Upper lobe of right lung (tissue), 1 donor: ENCODE measurements around the gene RIPPLY3. TPM values are rescaled to one million over a fixed set of nuclear protein-coding genes. Genes with fewer than 3 reads are reported as not detected.
"Not testable (repeated sequence)": the region's sequence is repeated elsewhere in the genome, so short reads cannot be mapped to it uniquely, and the experiment has no call there.

Source experiments
- ATAC-seq: fragments of 200-7000 bp; cut with Tn5 transposase; one replicate; pipeline ENCODE4 v1.9.1; 2020; ENCODE audit warnings: mild to moderate bottlenecking, moderate library complexity
- DNase-seq: peaks from one replicate; pipeline ENCODE4 v3.0.0-alpha.2; 2020
- H3K27ac ChIP-seq: fragments of 200-600 bp; one replicate; pipeline ENCODE4 v1.8.0; 2022
- H3K27me3 ChIP-seq: fragments of 200-600 bp; one replicate; pipeline ENCODE4 v1.8.0; 2022; ENCODE audit warnings: mild to moderate bottlenecking
- H3K36me3 ChIP-seq: fragments of 200-600 bp; one replicate; pipeline ENCODE4 v1.8.0; 2022
- H3K4me1 ChIP-seq: fragments of 200-600 bp; one replicate; pipeline ENCODE4 v1.8.0; 2022
- H3K4me3 ChIP-seq: fragments of 200-600 bp; one replicate; pipeline ENCODE4 v1.8.0; 2022; ENCODE audit warnings: mild to moderate bottlenecking
- H3K9me3 ChIP-seq: fragments of 200-600 bp; one replicate; pipeline ENCODE4 v1.8.0; 2022
- CTCF ChIP-seq: fragments of 200-600 bp; IDR thresholded peaks from one replicate; pipeline ENCODE4 v1.8.0; 2022; ENCODE audit warnings: antibody characterized with exemption
- intact Hi-C: fragments of 100-400 bp; cut with DNase I; formaldehyde crosslinking; loops from one replicate; pipeline ENCODE4 v1.11.0; 2022
- total RNA-seq: library from RNA; stranded (reverse); fragmentation: NEBNext Ultra II Directional; extraction: Animal tissue kit (Norgen Biotek cat#: 25700); gene quantifications from one replicate; pipeline ENCODE4 v1.2.1, GENCODE V29; 2021
- donor health status: DM: no; HTN: yes; CAD: no; lungs with severe emphysema.

RIPPLY3 gene
- total RNA-seq, 1 donor from 2014 or later, result not detected

- ATAC-seq, result no peak
Measured at GRCh38 chr21:37028570-37028969, 22.1 kb downstream of the RIPPLY3 start.

GRCh38 chr21:37030864-37031263 is 24.4 kb downstream of the RIPPLY3 start:
- Histone ChIP-seq H3K27me3 (no peaks in the 10 kb centered on the region), H3K36me3 (no peaks in the 10 kb centered on the region), H3K4me3 (no peak overlapping the region), H3K27ac (no peak overlapping the region), H3K9me3 (no peaks in the 10 kb centered on the region), H3K4me1 (no peaks in the 10 kb centered on the region)
- intact Hi-C loops, result no loop called here
- ATAC-seq, result no peak
- DNase-seq, result no peak
- TF ChIP-seq CTCF, result no peak

More at GRCh38 chr21:37028570-37028969, 22.1 kb downstream of the RIPPLY3 start:
- Histone ChIP-seq H3K36me3 (no peaks in the 10 kb centered on the region), H3K9me3 (no peaks in the 10 kb centered on the region), H3K27me3 (no peaks in the 10 kb centered on the region), H3K27ac (no peak overlapping the region), H3K4me1 (no peaks in the 10 kb centered on the region), H3K4me3 (no peak overlapping the region)
- no peak for DNase-seq
- no peak for TF ChIP-seq CTCF
- intact Hi-C loops, result no loop called here

- intact Hi-C loops, result no loop called here
- TF ChIP-seq CTCF, result no peak
- H3K4me3 ChIP-seq, result no peak overlapping the region
- H3K27me3 ChIP-seq, result no peaks in the 10 kb centered on the region
- H3K9me3 ChIP-seq, result no peaks in the 10 kb centered on the region
- H3K4me1 ChIP-seq, result no peaks in the 10 kb centered on the region
- no peak for DNase-seq
- ATAC-seq, result no peak
- H3K27ac ChIP-seq, result no peak overlapping the region
- no peaks in the 10 kb centered on the region for H3K36me3 ChIP-seq
Measured at GRCh38 chr21:37032293-37032692, 25.8 kb downstream of the RIPPLY3 start.

GRCh38 chr21:37032877-37033471 is 26.5 kb downstream of the RIPPLY3 start:
- no peak overlapping the region for H3K27ac ChIP-seq
- H3K36me3 ChIP-seq, result no peaks in the 10 kb centered on the region
- no peaks in the 10 kb centered on the region for H3K9me3 ChIP-seq
- DNase-seq, result no peak
- no peak for ATAC-seq
- H3K27me3 ChIP-seq, result no peaks in the 10 kb centered on the region
- H3K4me3 ChIP-seq, result no peak overlapping the region
- no peak for TF ChIP-seq CTCF
- intact Hi-C loops, result no loop called here
- H3K4me1 ChIP-seq, result no peaks in the 10 kb centered on the region

- H3K36me3 ChIP-seq, ATAC-seq, intact Hi-C loops, H3K27me3 ChIP-seq, H3K4me1 ChIP-seq, H3K4me3 ChIP-seq, H3K27ac ChIP-seq, DNase-seq, H3K9me3 ChIP-seq: not testable (repeated sequence)
Measured at GRCh38 chr21:37034394-37034793, 27.9 kb downstream of the RIPPLY3 start.

GRCh38 chr21:37036177-37036576 is 29.7 kb downstream of the RIPPLY3 start:
- H3K9me3 ChIP-seq, result no peaks in the 10 kb centered on the region
- no peak for TF ChIP-seq CTCF
- no peak overlapping the region for H3K27ac ChIP-seq
- ATAC-seq (no peak), DNase-seq (no peak)
- no peaks in the 10 kb centered on the region for H3K36me3 ChIP-seq
- H3K27me3 ChIP-seq, result no peaks in the 10 kb centered on the region
- intact Hi-C loops, result no loop called here
- H3K4me1 ChIP-seq, result no peaks in the 10 kb centered on the region
- H3K4me3 ChIP-seq, result no peak overlapping the region
